22Rv1 (cell line): ENCODE measurements around the gene RNF223.

ENCODE experiments used
- H3K27ac ChIP-seq: fragments of 450-650 bp; 2 replicates; pipeline ENCODE4 v1.5.1; 2017
- CTCF ChIP-seq: fragments of 450-650 bp; IDR thresholded peaks from 2 replicates; pipeline ENCODE4 v1.5.1; 2017; ENCODE audit warnings: mild to moderate bottlenecking
- ZFX ChIP-seq: fragments of 450-650 bp; IDR thresholded peaks from 2 replicates; pipeline ENCODE4 v1.6.1; 2017; ENCODE audit warnings: antibody characterized with exemption, borderline replicate concordance

Gene RNF223

GRCh38 chr1:1084372-1085170 is 10.5 kb upstream of the RNF223 start:
- TF ChIP-seq ZFX: no peak
- no peak overlapping the region for H3K27ac ChIP-seq

- TF ChIP-seq CTCF (no peak), ZFX (no peak)
- H3K27ac ChIP-seq: no peak overlapping the region
These were observed 9.6 kb upstream of the RNF223 start for GRCh38 chr1:1083416-1084371.

GRCh38 chr1:1082776-1083415 is 8.8 kb upstream of the RNF223 start:
- TF ChIP-seq ZFX (no peak), CTCF (no peak)
- H3K27ac ChIP-seq: no peak overlapping the region

GRCh38 chr1:1082239-1082775 is 8.2 kb upstream of the RNF223 start:
- TF ChIP-seq ZFX: no peak
- no peak for TF ChIP-seq CTCF
- H3K27ac ChIP-seq: no peak overlapping the region

GRCh38 chr1:1081311-1082238 is 7.5 kb upstream of the RNF223 start:
- no peak for TF ChIP-seq CTCF
- no peak for TF ChIP-seq ZFX
- H3K27ac ChIP-seq: no peak overlapping the region

GRCh38 chr1:1080951-1081310 is 6.8 kb upstream of the RNF223 start:
- no peak overlapping the region for H3K27ac ChIP-seq
- no peak for TF ChIP-seq ZFX
- TF ChIP-seq CTCF: no peak
